DOHH2 (cell line): ENCODE measurements around the gene VPREB3.

Experiments
- CTCF ChIP-seq: fragments of 200-600 bp; sonication (generic); IDR thresholded peaks from one replicate; pipeline ENCODE4 v1.5.1; 2014; ENCODE audit warnings: antibody characterized with exemption, mild to moderate bottlenecking, low read depth, low read length; ENCODE audit not compliant: poor library complexity, severe bottlenecking
- EZH2phosphoT487 ChIP-seq: fragments of 200-600 bp; sonication (generic); IDR thresholded peaks from 2 replicates; pipeline ENCODE4 v1.6.1; 2017; ENCODE audit warnings: borderline replicate concordance, mild to moderate bottlenecking, antibody characterized with exemption, low read length, moderate library complexity, mixed read lengths

- TF ChIP-seq CTCF (no peak), EZH2phosphoT487 (no peak)
These were observed 31.5 kb downstream of the VPREB3 start for GRCh38 chr22:23722724-23723123.
